Ishikawa (cell line): ENCODE measurements around the gene ZNF644.

Source experiments
- EGR1 ChIP-seq: IDR thresholded peaks from 2 replicates; pipeline ENCODE4 v1.6.1; 2012
- RAD21 ChIP-seq: IDR thresholded peaks from 2 replicates; pipeline ENCODE4 v1.6.1; 2012; ENCODE audit warnings: low read depth
- TAF1 ChIP-seq: IDR thresholded peaks from 2 replicates; pipeline ENCODE4 v1.6.1; 2012; ENCODE audit warnings: low read depth, mild to moderate bottlenecking
- USF1 ChIP-seq: IDR thresholded peaks from 2 replicates; pipeline ENCODE4 v1.6.1; 2012
- YY1 ChIP-seq: IDR thresholded peaks from 2 replicates; pipeline ENCODE4 v1.6.1; 2012; ENCODE audit warnings: low read depth
- ZBTB7A ChIP-seq: IDR thresholded peaks from 2 replicates; pipeline ENCODE4 v1.6.1; 2012; ENCODE audit warnings: low read depth
- TF ChIP-seq, protein P1 (sequence below): IDR thresholded peaks from 2 replicates; pipeline ENCODE4 v1.6.1; 2012

DNA sequence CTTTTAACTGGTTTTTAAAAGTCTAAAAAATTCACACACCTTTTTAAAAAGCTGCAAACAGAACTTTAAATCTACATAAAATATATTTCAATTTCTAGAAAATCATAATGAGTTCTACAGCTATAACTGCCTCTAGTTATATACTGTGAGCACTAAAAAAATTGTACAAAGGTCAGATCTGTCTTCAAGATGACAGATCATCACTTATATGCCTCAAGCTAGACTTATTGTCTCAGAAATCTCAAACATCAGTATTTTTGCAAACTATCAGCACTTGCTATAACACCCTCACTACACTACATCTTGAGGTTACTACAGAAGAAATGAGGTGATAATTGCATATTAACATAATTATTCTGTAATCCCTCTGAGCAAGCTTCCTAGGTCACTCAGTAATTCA, 76.5 kb downstream of the ZNF644 start:
- no peak for TF ChIP-seq USF1
- no peak for TF ChIP-seq EGR1
- no peak for TF ChIP-seq YY1
- no peak for TF ChIP-seq ZBTB7A
- no peak for TF ChIP-seq TAF1
- TF ChIP-seq, protein P1, sequence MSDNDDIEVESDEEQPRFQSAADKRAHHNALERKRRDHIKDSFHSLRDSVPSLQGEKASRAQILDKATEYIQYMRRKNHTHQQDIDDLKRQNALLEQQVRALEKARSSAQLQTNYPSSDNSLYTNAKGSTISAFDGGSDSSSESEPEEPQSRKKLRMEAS: no peak
- no peak for TF ChIP-seq RAD21
